Activated CD4-positive, alpha-beta T cell treated with anti-CD3 and anti-CD28 coated beads for 36 hours (primary cell): ENCODE measurements around the gene SDR9C7. TPM values are rescaled to one million over a fixed set of nuclear protein-coding genes. Genes with fewer than 3 reads are reported as not detected.
"Not testable (repeated sequence)": the region's sequence is repeated elsewhere in the genome, so short reads cannot be mapped to it uniquely, and the experiment has no call there.

Source experiments
- ATAC-seq: fragments of 200-7000 bp; cut with Tn5 transposase; one replicate; pipeline ENCODE4 v1.10.0; 2021; ENCODE audit warnings: mild to moderate bottlenecking, moderate library complexity
- CTCF ChIA-PET: fragments of 350-600 bp; sonication (Branson Sonifier 250); formaldehyde crosslinking; loops from one replicate; lab custom pipeline; 2021; ENCODE audit warnings: antibody characterized with exemption; lab: Charles Lee
- POLR2A ChIA-PET: fragments of 350-600 bp; sonication (Branson Sonifier 250); formaldehyde crosslinking; loops from one replicate; lab custom pipeline; 2021; ENCODE audit warnings: antibody characterized with exemption, inconsistent platforms; lab: Charles Lee
- DNase-seq: peaks from one replicate; pipeline ENCODE4 v3.0.0-alpha.2; 2020
- H3K27ac Mint-ChIP-seq: one replicate; pipeline ENCODE4 v1.8.0; 2021; ENCODE audit warnings: mixed read lengths
- H3K27me3 Mint-ChIP-seq: one replicate; pipeline ENCODE4 v1.8.0; 2021; ENCODE audit warnings: mixed read lengths
- H3K36me3 Mint-ChIP-seq: one replicate; pipeline ENCODE4 v1.8.0; 2021; ENCODE audit warnings: low read depth, mixed read lengths
- H3K4me1 Mint-ChIP-seq: one replicate; pipeline ENCODE4 v1.8.0; 2021; ENCODE audit warnings: mixed read lengths
- H3K4me3 Mint-ChIP-seq: one replicate; pipeline ENCODE4 v1.8.0; 2021; ENCODE audit warnings: mild to moderate bottlenecking, moderate library complexity, mixed read lengths
- H3K9me3 Mint-ChIP-seq: one replicate; pipeline ENCODE4 v1.8.0; 2021; ENCODE audit warnings: low read depth, mixed read lengths
- intact Hi-C, 2 experiments: fragments of 100-400 bp; cut with DNase I in 1 of 2; cut with micrococcal nuclease in 1 of 2; formaldehyde crosslinking; loops; one replicate each; pipeline versions ENCODE4 v1.14.2 to v1.15.1; 2022 to 2024; cut with DNase I, micrococcal nuclease
- total RNA-seq, 2 experiments: library from RNA; stranded (reverse); gene quantifications; one replicate each; pipeline ENCODE4 v1.2.3, GENCODE V29; 2021

SDR9C7 gene
- total RNA-seq, 2 experiments from 2014 or later = not detected

DNA sequence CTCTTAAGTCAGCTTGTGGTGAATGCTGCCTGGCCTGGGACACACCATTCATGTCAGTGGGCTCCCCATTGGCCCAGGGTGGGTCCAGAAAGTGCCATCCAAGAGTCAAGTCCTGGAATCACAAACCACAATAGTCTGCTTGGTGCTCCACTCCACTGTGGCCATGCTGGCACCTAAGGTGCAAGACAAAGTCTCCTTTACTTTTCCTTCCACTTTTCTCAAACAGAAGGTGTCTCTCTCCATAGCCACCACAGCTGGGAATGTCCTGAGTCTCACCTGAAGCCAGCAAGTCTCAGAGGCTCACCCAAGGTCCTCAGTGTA, 14.2 kb upstream of the SDR9C7 start:
- Mint-ChIP-seq H3K4me3 (no peak overlapping the region), H3K9me3 (no peaks in the 10 kb centered on the region), H3K27me3 (no peaks in the 10 kb centered on the region), H3K4me1 (no peaks in the 10 kb centered on the region), H3K27ac (no peak overlapping the region), H3K36me3 (no peaks in the 10 kb centered on the region)
- intact Hi-C loops = no loop called here
- no peak for ATAC-seq
- ChIA-PET CTCF (interaction anchor here (2.3 kb wide), 1 partner anchor 11 kb away, joined by 6 read pairs; no protein-coding TSS in a partner anchor), POLR2A (no interaction called here)
- no peak for DNase-seq

GRCh38 chr12:56947633-56948456, 13.6 kb upstream of the SDR9C7 start:
- DNase-seq = no peak
- CTCF ChIA-PET = interaction anchor here (0.6 to 2.3 kb wide), 2 partner anchors 12 to 213 kb away, joined by 3 to 6 read pairs; no protein-coding TSS in a partner anchor
- H3K4me1 Mint-ChIP-seq = no peaks in the 10 kb centered on the region

DNA sequence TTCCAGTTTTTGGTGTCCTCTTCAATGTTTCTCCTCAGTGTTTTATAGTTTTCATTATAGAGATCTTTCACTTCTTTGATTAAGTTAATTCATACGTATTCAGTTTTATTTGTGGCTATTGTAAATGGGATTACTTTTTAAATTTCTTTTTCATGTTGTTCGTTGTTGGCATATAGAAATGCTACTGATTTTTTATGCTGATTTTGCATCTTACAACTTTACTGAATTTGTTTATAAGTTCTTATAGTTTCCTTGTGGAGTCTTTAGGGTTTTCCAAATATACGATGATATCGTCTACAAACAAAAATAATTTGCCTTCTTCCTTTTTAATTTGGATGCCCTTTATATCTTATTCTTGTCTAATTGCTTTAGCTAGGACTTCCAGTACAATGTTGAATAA, 9.7 kb upstream of the SDR9C7 start:
- H3K9me3 Mint-ChIP-seq = no peaks in the 10 kb centered on the region
- ATAC-seq = no peak
- H3K4me3 Mint-ChIP-seq = no peak overlapping the region
- ChIA-PET CTCF (interaction anchor here (0.6 kb wide), 1 partner anchor 376 kb away, joined by 3 read pairs; no protein-coding TSS in a partner anchor), POLR2A (no interaction called here)
- no peak overlapping the region for H3K27ac Mint-ChIP-seq
- no peak for DNase-seq
- intact Hi-C loops = no loop called here
- peaks cover 5% of the 10 kb centered on the region for H3K27me3 Mint-ChIP-seq
- no peaks in the 10 kb centered on the region for H3K4me1 Mint-ChIP-seq
- no peaks in the 10 kb centered on the region for H3K36me3 Mint-ChIP-seq

More at GRCh38 chr12:56947633-56948456, 13.6 kb upstream of the SDR9C7 start:
- Mint-ChIP-seq H3K27me3 (peaks cover under 1% of the 10 kb centered on the region), H3K4me3 (no peak overlapping the region), H3K36me3 (no peaks in the 10 kb centered on the region), H3K27ac (no peak overlapping the region), H3K9me3 (no peaks in the 10 kb centered on the region)
- intact Hi-C loops = no loop called here
- no peak for ATAC-seq
- POLR2A ChIA-PET = interaction anchor here (0.7 kb wide), 1 partner anchor 498 kb away, joined by 4 read pairs; no protein-coding TSS in a partner anchor

GRCh38 chr12:56943374-56943773, 9.2 kb upstream of the SDR9C7 start:
- H3K36me3 Mint-ChIP-seq, H3K27ac Mint-ChIP-seq, ATAC-seq, H3K4me3 Mint-ChIP-seq, H3K4me1 Mint-ChIP-seq, H3K9me3 Mint-ChIP-seq, POLR2A ChIA-PET, CTCF ChIA-PET, DNase-seq, H3K27me3 Mint-ChIP-seq, intact Hi-C loops: not testable (repeated sequence)

GRCh38 chr12:56941299-56942017, 7.2 kb upstream of the SDR9C7 start:
- DNase-seq (no peak), ATAC-seq (peak; percentile 58)
- Mint-ChIP-seq H3K4me1 (no peaks in the 10 kb centered on the region), H3K9me3 (no peaks in the 10 kb centered on the region), H3K27ac (no peak overlapping the region), H3K27me3 (peaks cover 8% of the 10 kb centered on the region), H3K4me3 (no peak overlapping the region), H3K36me3 (no peaks in the 10 kb centered on the region)
- ChIA-PET POLR2A (interaction anchor here (0.6 kb wide), 1 partner anchor 134 kb away, joined by 3 read pairs; no protein-coding TSS in a partner anchor), CTCF (no interaction called here)
- intact Hi-C loops = no loop called here

GRCh38 chr12:56940942-56941298, 6.7 kb upstream of the SDR9C7 start:
- intact Hi-C loops, POLR2A ChIA-PET, H3K4me1 Mint-ChIP-seq, H3K36me3 Mint-ChIP-seq, DNase-seq, CTCF ChIA-PET, ATAC-seq, H3K4me3 Mint-ChIP-seq, H3K9me3 Mint-ChIP-seq, H3K27me3 Mint-ChIP-seq, H3K27ac Mint-ChIP-seq: not testable (repeated sequence)

- ChIA-PET POLR2A (no interaction called here), CTCF (interaction anchor here (1.1 kb wide), 1 partner anchor 65 kb away, joined by 3 read pairs; no protein-coding TSS in a partner anchor)
- no peak for DNase-seq
- peaks cover 4% of the 10 kb centered on the region for H3K4me1 Mint-ChIP-seq
- H3K4me3 Mint-ChIP-seq = no peak overlapping the region
- no peak for ATAC-seq
- intact Hi-C loops = no loop called here
- peaks cover 3% of the 10 kb centered on the region for H3K27me3 Mint-ChIP-seq
- H3K9me3 Mint-ChIP-seq = no peaks in the 10 kb centered on the region
- H3K27ac Mint-ChIP-seq = no peak overlapping the region
- H3K36me3 Mint-ChIP-seq = no peaks in the 10 kb centered on the region
Measured at GRCh38 chr12:56935752-56936151, 1.5 kb upstream of the SDR9C7 start.

DNA sequence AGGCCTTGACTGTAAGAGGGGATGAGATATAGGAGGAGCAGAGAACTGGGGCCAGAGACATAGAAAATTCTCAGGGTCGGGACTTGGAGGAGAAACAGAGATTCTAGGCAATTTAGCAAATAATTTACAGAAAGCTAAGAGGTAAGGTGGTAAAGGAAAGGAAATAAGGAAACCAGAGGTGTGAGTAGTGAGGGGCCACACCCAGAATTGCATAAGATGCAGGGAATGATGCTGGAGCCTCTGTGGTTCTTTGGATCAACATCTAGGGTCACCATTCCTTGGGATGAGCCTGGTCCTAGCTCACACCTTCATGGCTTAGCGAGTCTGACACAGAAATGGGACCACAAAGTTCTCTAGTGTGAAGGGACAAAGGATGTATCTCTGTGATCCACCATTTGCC, 949 bp upstream of the SDR9C7 start:
- no peak for DNase-seq
- no peak overlapping the region for H3K27ac Mint-ChIP-seq
- no peaks in the 10 kb centered on the region for H3K36me3 Mint-ChIP-seq
- intact Hi-C loops = no loop called here
- peaks cover 4% of the 10 kb centered on the region for H3K4me1 Mint-ChIP-seq
- H3K4me3 Mint-ChIP-seq = no peak overlapping the region
- no peaks in the 10 kb centered on the region for H3K9me3 Mint-ChIP-seq
- no peak for ATAC-seq
- POLR2A ChIA-PET = no interaction called here
- CTCF ChIA-PET = no interaction called here
- H3K27me3 Mint-ChIP-seq = peaks cover 3% of the 10 kb centered on the region

DNA sequence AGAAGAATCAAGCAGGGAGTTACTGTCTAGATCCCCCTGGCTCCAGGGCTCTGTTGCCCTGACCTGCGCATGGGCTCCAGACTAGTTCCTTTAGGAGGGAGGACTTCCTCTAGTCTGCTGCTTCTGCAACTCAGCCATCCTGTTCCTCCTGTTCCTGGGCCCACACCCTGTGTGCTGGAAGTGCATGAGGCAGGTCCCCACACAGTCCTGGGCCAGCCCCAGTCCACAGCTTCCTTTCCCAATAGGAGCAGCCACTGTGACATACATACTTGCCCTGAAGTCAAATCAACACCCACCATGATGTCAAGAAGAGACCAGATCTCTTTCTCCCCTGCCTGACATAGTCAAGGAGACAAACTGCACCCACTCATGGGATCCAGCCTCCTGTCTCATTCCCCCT, 1.3 kb downstream of the SDR9C7 start:
- H3K9me3 Mint-ChIP-seq = no peaks in the 10 kb centered on the region
- ChIA-PET POLR2A (no interaction called here), CTCF (no interaction called here)
- no peak for DNase-seq
- no peak overlapping the region for H3K27ac Mint-ChIP-seq
- peaks cover 3% of the 10 kb centered on the region for H3K27me3 Mint-ChIP-seq
- peaks cover 6% of the 10 kb centered on the region for H3K4me1 Mint-ChIP-seq
- no peak overlapping the region for H3K4me3 Mint-ChIP-seq
- H3K36me3 Mint-ChIP-seq = no peaks in the 10 kb centered on the region
- intact Hi-C loops = no loop called here
- ATAC-seq = no peak

DNA sequence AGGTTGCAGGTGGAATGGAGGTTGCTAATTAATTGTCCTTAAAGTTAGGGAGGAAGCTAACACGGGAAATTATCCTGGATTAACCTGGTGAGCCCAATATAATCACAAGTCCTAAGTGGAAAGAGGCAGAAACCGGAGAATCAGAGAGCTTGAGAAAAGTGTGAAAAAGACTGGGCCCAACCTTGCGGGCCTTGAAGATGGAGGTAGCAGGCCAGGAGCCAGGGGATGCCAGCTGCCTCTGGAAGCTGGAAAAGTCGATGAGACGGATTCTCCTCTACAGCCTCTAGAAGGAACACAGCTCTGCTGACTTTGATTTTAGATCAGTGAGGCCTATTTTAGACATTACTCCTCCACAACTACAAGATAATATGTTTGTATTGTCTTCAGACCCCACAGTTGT, 2.1 kb downstream of the SDR9C7 start:
- Mint-ChIP-seq H3K4me1 (peaks cover 6% of the 10 kb centered on the region), H3K9me3 (no peaks in the 10 kb centered on the region), H3K36me3 (no peaks in the 10 kb centered on the region), H3K27ac (no peak overlapping the region), H3K4me3 (no peak overlapping the region), H3K27me3 (no peaks in the 10 kb centered on the region)
- DNase-seq = no peak
- intact Hi-C loops = no loop called here
- POLR2A ChIA-PET = no interaction called here
- ATAC-seq = no peak
- CTCF ChIA-PET = no interaction called here

DNA sequence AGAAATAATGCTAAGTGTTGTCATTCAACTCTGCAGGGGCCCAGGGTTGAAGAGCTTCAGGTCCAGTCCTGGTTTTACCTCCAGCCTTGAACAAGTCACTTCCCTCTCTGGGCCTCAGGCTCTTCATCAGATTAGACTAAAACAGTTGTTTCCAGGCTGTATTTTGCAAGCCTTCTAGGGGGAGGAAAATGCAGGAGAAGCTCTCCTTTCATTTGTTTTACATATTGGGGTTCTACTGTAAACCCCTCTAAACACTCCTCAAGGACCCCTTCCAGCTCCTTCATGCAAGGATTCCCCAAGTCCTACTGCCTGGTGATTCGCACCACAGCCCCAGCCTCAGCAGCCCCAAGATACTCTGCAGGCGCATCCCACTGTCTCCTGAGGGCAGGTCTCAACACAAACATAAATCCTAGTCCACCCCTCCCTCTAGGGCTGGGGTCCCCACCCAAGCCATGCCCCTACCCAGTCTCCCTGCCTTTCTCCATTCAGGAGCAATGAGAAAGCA, 2.7 kb downstream of the SDR9C7 start:
- ATAC-seq (no peak), DNase-seq (peak; percentile 28)

More for the DNA sequence above, 2.7 kb downstream of the SDR9C7 start:
- intact Hi-C loops = no loop called here
- Mint-ChIP-seq H3K4me3 (no peak overlapping the region), H3K4me1 (peaks cover 6% of the 10 kb centered on the region), H3K36me3 (no peaks in the 10 kb centered on the region), H3K27ac (no peak overlapping the region), H3K9me3 (no peaks in the 10 kb centered on the region), H3K27me3 (no peaks in the 10 kb centered on the region)
- CTCF ChIA-PET = interaction anchor here (0.5 to 1.1 kb wide), 2 partner anchors 11 to 180 kb away, joined by 3 to 4 read pairs; no protein-coding TSS in a partner anchor
- POLR2A ChIA-PET = no interaction called here
